Lower lobe of right lung (tissue), 2 donors: Measurements from ENCODE around the gene LRRC43. TPM values are rescaled to one million over a fixed set of nuclear protein-coding genes. Genes with fewer than 3 reads are reported as not detected.

Experiments used
- ATAC-seq, 2 donors: fragments of 200-7000 bp; cut with Tn5 transposase; one replicate each; pipeline ENCODE4 v1.9.1; 2020 to 2022; ENCODE audit warnings: mild to moderate bottlenecking in 2 of 2, moderate library complexity in 2 of 2
- DNase-seq: peaks from one replicate; pipeline ENCODE4 v3.0.0-alpha.2; 2020
- H3K27ac ChIP-seq: fragments of 200-600 bp; one replicate; pipeline ENCODE4 v1.8.0; 2022
- H3K27me3 ChIP-seq: fragments of 200-600 bp; one replicate; pipeline ENCODE4 v1.8.0; 2022; ENCODE audit warnings: low read depth
- H3K36me3 ChIP-seq: fragments of 200-600 bp; one replicate; pipeline ENCODE4 v1.8.0; 2022; ENCODE audit warnings: mild to moderate bottlenecking
- H3K4me1 ChIP-seq: fragments of 200-600 bp; one replicate; pipeline ENCODE4 v1.8.0; 2022
- H3K4me3 ChIP-seq: fragments of 200-600 bp; one replicate; pipeline ENCODE4 v1.8.0; 2022; ENCODE audit warnings: mild to moderate bottlenecking
- H3K9me3 ChIP-seq: fragments of 200-600 bp; one replicate; pipeline ENCODE4 v1.8.0; 2022
- intact Hi-C: fragments of 100-400 bp; cut with DNase I; formaldehyde crosslinking; loops from one replicate; pipeline ENCODE4 v1.11.0; 2022
- total RNA-seq: library from RNA; stranded (reverse); fragmentation: NEBNext Ultra II Directional; extraction: Animal tissue kit (Norgen Biotek cat#: 25700); gene quantifications from one replicate; pipeline ENCODE4 v1.2.1, GENCODE V29; 2021
- TF ChIP-seq, protein P1 (sequence below): fragments of 200-600 bp; IDR thresholded peaks from one replicate; pipeline ENCODE4 v1.8.0; 2022; ENCODE audit warnings: antibody characterized with exemption, mild to moderate bottlenecking
- donor health status: DM: no; HTN: yes; CAD: no; lungs with severe emphysema.

The LRRC43 gene
- total RNA-seq, 1 donor from 2014 or later = 4.2 TPM

DNA sequence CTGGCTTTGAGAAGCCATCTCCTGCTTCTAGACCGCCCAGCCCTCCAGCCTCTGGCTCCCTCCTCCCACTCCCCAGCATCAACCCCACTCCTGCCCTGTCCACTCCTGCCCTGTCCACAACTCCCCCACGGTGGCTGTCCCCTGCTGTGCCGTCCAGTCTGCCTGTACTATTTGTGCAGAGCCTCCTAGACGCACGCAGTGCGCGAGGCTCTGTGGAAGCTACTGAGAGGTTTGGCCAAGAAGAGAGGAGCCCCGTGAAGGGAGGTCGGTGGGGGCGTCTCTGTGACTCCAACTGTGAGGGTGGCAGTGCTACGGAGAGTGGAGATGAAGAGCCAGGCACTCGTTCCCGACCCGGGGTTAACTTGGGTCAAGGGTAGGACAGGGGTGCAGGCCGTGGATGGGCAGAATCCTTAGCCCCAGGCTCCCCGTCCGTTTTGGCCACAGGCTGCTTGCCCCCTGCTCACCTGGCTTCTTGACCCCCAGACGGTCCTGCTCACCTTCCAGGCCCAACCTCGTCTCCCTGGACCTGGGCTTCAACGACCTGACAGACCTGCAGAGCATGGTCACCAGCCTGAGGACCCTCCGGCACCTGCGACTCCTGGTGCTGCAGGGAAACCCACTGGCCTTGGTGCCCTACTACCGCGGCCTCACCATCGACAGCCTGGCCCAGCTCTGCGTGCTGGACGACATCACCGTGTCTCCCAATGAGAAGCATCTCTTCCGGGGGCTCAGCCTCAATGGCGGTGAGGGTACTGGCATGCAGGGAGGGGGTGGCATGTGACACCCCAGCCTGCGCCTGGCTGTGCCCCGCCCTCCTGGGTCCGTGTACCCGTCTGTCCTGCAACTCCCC lies 6.9 kb downstream of the LRRC43 start:
- intact Hi-C loops = no loop called here
- Histone ChIP-seq H3K4me3 (no peak overlapping the region), H3K27me3 (no peaks in the 10 kb centered on the region), H3K36me3 (no peaks in the 10 kb centered on the region), H3K27ac (no peak overlapping the region), H3K9me3 (no peaks in the 10 kb centered on the region), H3K4me1 (no peaks in the 10 kb centered on the region)
- peak; percentile 14 to 20 for ATAC-seq
- TF ChIP-seq, protein P1, sequence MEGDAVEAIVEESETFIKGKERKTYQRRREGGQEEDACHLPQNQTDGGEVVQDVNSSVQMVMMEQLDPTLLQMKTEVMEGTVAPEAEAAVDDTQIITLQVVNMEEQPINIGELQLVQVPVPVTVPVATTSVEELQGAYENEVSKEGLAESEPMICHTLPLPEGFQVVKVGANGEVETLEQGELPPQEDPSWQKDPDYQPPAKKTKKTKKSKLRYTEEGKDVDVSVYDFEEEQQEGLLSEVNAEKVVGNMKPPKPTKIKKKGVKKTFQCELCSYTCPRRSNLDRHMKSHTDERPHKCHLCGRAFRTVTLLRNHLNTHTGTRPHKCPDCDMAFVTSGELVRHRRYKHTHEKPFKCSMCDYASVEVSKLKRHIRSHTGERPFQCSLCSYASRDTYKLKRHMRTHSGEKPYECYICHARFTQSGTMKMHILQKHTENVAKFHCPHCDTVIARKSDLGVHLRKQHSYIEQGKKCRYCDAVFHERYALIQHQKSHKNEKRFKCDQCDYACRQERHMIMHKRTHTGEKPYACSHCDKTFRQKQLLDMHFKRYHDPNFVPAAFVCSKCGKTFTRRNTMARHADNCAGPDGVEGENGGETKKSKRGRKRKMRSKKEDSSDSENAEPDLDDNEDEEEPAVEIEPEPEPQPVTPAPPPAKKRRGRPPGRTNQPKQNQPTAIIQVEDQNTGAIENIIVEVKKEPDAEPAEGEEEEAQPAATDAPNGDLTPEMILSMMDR = no peak
- no peak for DNase-seq

DNA sequence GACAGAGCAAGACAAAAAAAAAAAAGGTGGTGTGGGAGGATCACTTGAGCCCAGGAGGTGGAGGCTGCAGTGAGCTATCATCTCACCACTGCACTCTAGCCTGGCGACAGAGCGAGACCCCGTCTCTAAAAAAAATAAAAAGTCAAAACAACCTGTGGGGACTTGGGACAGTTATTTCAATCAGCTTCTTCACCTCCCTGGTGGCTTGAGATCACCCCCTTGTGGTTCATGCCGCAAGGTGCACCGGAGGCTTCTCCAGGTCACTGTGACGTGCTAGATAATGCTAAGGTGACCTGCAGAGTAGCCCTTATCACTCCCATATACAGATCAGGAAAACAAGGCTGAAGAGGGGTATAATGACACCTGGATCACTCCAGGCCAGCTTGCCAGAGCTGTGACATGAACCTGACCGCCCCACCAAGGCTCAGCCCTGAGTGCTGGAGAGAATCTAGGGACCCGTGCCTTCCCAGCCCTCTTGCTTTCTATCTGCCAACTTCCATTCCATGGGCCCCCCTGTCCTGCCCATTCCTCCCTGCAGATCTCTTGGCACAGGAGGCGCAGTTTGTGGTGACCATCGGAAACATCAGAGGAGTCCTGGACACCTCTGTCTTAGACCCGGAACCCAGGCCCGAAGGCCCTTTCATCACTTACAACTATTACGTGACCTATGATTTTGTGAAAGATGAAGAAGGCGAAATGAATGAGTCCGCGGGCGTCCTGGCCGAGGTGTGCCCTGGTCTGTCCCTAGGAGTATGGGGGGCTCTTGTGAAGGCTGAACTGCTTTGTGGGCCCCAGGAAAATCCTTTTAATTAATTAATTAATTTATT lies 8.1 kb downstream of the LRRC43 start:
- intact Hi-C loops = no loop called here
- peak; percentile 82 to 84 for ATAC-seq
- H3K4me1 ChIP-seq = no peaks in the 10 kb centered on the region

DNA sequence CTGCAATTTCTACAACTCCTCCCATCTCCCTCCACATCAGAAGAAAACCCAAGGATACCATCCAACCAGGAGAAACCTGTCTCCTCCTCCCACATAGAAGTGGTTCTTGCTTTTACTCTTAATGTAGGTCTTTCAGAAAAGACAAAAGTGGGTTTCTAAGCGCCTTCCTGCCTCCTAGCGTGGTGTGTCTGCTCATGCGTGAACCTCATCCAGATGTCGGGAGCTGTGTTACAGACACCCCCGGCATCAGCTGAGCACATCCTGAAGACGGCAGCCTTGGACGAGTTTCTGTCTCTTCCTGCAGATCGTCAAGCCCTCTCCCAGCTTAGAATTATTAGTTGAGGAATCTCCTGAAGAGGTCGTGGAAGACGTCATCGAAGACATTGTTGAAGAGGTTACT lies 9.5 kb downstream of the LRRC43 start:
- intact Hi-C loops = no loop called here
- H3K9me3 ChIP-seq = no peaks in the 10 kb centered on the region
- no peak overlapping the region for H3K27ac ChIP-seq
- no peak overlapping the region for H3K4me3 ChIP-seq
- no peaks in the 10 kb centered on the region for H3K27me3 ChIP-seq
- H3K36me3 ChIP-seq = no peaks in the 10 kb centered on the region
- ATAC-seq = no peak
- DNase-seq = no peak
- H3K4me1 ChIP-seq = no peaks in the 10 kb centered on the region
- TF ChIP-seq, protein P1 = no peak

More for the DNA sequence above, 8.1 kb downstream of the LRRC43 start:
- Histone ChIP-seq H3K9me3 (no peaks in the 10 kb centered on the region), H3K27me3 (no peaks in the 10 kb centered on the region), H3K4me3 (no peak overlapping the region), H3K27ac (no peak overlapping the region), H3K36me3 (no peaks in the 10 kb centered on the region)
- peak; percentile 57 for DNase-seq
- TF ChIP-seq, protein P1 = peak; percentile 70

GRCh38 chr12:122194804-122195203 lies 11.9 kb downstream of the LRRC43 start:
- DNase-seq (no peak), ATAC-seq (no peak)
- no peak overlapping the region for H3K27ac ChIP-seq
- TF ChIP-seq, protein P1 = no peak
- H3K27me3 ChIP-seq = peaks cover 10% of the 10 kb centered on the region
- no peaks in the 10 kb centered on the region for H3K4me1 ChIP-seq
- H3K36me3 ChIP-seq = no peaks in the 10 kb centered on the region
- no peak overlapping the region for H3K4me3 ChIP-seq
- intact Hi-C loops = no loop called here
- no peaks in the 10 kb centered on the region for H3K9me3 ChIP-seq

GRCh38 chr12:122195405-122195804 lies 12.5 kb downstream of the LRRC43 start:
- ATAC-seq (no peak), DNase-seq (no peak)
- TF ChIP-seq, protein P1 = no peak
- H3K4me1 ChIP-seq = no peaks in the 10 kb centered on the region
- H3K27me3 ChIP-seq = peaks cover 16% of the 10 kb centered on the region
- H3K9me3 ChIP-seq = no peaks in the 10 kb centered on the region
- intact Hi-C loops = no loop called here
- H3K27ac ChIP-seq = no peak overlapping the region
- no peaks in the 10 kb centered on the region for H3K36me3 ChIP-seq
- no peak overlapping the region for H3K4me3 ChIP-seq
